ENCODE data around the gene ZNF821.
A peak's percentile ranks its signal among the peaks of the same experiment; 100 is the strongest.

Gene ZNF821

GRCh38 chr16:71904239-71904638 is 20.3 kb upstream of the ZNF821 start:
- Histone ChIP-seq H3K9ac (no peak overlapping the region), H2AFZ (no peak overlapping the region), H3K4me3 (ENCODE audit: low read depth, low read length) (no peak overlapping the region), H3K79me2 (peaks cover 77% of the 10 kb centered on the region), H3K9me3 (ENCODE audit: control insufficient read depth, low read length) (no peaks in the 10 kb centered on the region), H3K36me3 (ENCODE audit: control insufficient read depth, insufficient read depth, low read length) (no peaks in the 10 kb centered on the region), H3K27me3 (ENCODE audit: control insufficient read depth, insufficient read depth, low read length) (no peaks in the 10 kb centered on the region), H3K4me2 (ENCODE audit: low read length) (no peak overlapping the region), H3K4me1 (peaks cover 4% of the 10 kb centered on the region), H3K27ac (no peak overlapping the region)
- TF ChIP-seq, protein P1, sequence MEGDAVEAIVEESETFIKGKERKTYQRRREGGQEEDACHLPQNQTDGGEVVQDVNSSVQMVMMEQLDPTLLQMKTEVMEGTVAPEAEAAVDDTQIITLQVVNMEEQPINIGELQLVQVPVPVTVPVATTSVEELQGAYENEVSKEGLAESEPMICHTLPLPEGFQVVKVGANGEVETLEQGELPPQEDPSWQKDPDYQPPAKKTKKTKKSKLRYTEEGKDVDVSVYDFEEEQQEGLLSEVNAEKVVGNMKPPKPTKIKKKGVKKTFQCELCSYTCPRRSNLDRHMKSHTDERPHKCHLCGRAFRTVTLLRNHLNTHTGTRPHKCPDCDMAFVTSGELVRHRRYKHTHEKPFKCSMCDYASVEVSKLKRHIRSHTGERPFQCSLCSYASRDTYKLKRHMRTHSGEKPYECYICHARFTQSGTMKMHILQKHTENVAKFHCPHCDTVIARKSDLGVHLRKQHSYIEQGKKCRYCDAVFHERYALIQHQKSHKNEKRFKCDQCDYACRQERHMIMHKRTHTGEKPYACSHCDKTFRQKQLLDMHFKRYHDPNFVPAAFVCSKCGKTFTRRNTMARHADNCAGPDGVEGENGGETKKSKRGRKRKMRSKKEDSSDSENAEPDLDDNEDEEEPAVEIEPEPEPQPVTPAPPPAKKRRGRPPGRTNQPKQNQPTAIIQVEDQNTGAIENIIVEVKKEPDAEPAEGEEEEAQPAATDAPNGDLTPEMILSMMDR (IDR thresholded peaks at IDR 0.05) = no peak

DNA sequence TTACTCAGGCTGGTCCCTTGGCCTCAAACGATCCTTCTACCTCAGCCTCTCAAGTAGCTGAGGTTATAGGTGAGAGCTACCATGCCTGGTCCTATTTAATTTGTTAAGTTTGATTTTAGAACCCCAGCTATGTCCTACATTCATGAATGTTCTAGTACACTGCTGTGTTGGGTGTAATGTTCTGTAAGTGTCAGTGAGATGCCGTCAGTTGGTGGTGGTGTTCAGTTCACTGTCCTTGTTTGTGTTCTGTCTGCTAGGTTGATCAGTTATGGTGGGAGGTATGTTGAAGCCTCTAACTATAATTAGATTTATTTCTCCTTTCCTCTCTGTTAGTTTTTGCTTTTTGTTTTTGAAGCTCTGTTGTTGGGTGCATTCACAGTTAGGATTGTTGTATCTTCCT is 19.6 kb upstream of the ZNF821 start:
- no peaks in the 10 kb centered on the region for H3K9me3 ChIP-seq (ENCODE audit: control insufficient read depth, low read length)
- H3K4me1 ChIP-seq = peaks cover 4% of the 10 kb centered on the region
- peaks cover 77% of the 10 kb centered on the region for H3K79me2 ChIP-seq
- H3K4me2 ChIP-seq (ENCODE audit: low read length) = no peak overlapping the region
- no peak overlapping the region for H3K27ac ChIP-seq
- no peaks in the 10 kb centered on the region for H3K27me3 ChIP-seq (ENCODE audit: control insufficient read depth, insufficient read depth, low read length)
- TF ChIP-seq, protein P1 (IDR thresholded peaks at IDR 0.05) = no peak
- no peak overlapping the region for H3K4me3 ChIP-seq (ENCODE audit: low read depth, low read length)
- no peaks in the 10 kb centered on the region for H3K36me3 ChIP-seq (ENCODE audit: control insufficient read depth, insufficient read depth, low read length)
- no peak overlapping the region for H2AFZ ChIP-seq
- H3K9ac ChIP-seq = no peak overlapping the region

DNA sequence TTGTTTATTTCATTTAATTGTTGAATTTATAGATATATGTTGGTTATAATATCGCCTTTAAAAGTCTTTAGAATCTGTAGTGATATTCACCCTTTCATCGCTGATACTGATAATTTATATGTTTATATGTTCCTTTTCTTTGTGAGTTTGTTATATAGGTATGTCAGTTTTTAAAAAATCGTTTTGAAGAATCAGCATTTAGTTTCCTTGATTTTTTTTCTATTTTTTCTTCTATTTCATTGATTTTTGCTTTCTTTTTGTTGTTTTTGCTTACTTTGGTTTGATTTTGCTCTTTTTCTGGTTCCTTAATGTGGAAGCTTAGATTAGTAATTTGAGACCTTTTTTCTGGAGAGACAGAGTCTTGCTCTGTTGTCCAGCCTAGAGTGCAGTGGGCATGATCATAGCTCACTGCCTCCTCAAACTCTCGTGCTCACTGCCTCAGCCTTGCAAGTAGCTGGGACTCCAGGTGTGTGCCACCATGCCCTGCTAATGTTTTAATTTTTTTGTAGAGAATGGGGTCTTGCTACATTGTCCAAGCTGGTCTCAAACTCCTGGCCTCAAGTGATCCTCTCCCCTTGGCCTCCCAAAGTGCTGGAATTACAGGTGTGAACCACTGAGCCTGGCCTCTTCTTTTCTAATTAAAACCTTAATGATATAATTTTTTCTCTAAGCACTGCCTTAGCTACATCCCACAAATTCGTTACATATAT is 18.8 kb upstream of the ZNF821 start:
- H3K27me3 ChIP-seq (ENCODE audit: control insufficient read depth, insufficient read depth, low read length) = no peaks in the 10 kb centered on the region
- H3K4me3 ChIP-seq (ENCODE audit: low read depth, low read length) = no peak overlapping the region
- peaks cover 4% of the 10 kb centered on the region for H3K4me1 ChIP-seq
- no peak overlapping the region for H3K9ac ChIP-seq
- no peak overlapping the region for H3K4me2 ChIP-seq (ENCODE audit: low read length)
- H3K9me3 ChIP-seq (ENCODE audit: control insufficient read depth, low read length) = no peaks in the 10 kb centered on the region
- no peaks in the 10 kb centered on the region for H3K36me3 ChIP-seq (ENCODE audit: control insufficient read depth, insufficient read depth, low read length)
- no peak overlapping the region for H3K27ac ChIP-seq
- TF ChIP-seq, protein P1 (IDR thresholded peaks at IDR 0.05) = no peak
- peaks cover 77% of the 10 kb centered on the region for H3K79me2 ChIP-seq
- H2AFZ ChIP-seq = no peak overlapping the region

DNA sequence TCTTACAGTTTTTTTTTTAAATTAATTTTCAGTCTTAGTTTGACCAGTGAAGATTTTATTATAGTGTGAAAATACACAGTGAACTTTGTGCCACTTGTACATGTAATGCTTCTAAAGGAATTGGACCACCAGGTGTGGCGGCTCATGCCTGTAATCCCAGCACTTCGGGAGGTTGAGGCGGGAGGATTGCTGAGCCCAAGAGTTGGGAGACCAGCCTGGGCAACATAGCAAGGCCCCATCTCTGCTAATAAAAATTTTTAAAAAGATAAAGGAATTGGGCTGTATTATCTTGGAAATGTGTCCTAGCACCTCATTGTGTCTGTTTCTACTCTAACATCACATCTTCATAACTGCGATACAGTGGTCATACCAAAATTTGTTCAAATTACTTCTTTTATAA is 15.2 kb upstream of the ZNF821 start:
- Histone ChIP-seq H3K27me3 (ENCODE audit: control insufficient read depth, insufficient read depth, low read length) (no peaks in the 10 kb centered on the region), H2AFZ (no peak overlapping the region), H3K4me1 (peaks cover 4% of the 10 kb centered on the region), H3K79me2 (peaks cover 69% of the 10 kb centered on the region), H3K9me3 (ENCODE audit: control insufficient read depth, low read length) (no peaks in the 10 kb centered on the region), H3K9ac (no peak overlapping the region), H3K4me2 (ENCODE audit: low read length) (no peak overlapping the region), H3K36me3 (ENCODE audit: control insufficient read depth, insufficient read depth, low read length) (no peaks in the 10 kb centered on the region), H3K4me3 (ENCODE audit: low read depth, low read length) (no peak overlapping the region), H3K27ac (no peak overlapping the region)
- TF ChIP-seq, protein P1 (IDR thresholded peaks at IDR 0.05) = no peak

DNA sequence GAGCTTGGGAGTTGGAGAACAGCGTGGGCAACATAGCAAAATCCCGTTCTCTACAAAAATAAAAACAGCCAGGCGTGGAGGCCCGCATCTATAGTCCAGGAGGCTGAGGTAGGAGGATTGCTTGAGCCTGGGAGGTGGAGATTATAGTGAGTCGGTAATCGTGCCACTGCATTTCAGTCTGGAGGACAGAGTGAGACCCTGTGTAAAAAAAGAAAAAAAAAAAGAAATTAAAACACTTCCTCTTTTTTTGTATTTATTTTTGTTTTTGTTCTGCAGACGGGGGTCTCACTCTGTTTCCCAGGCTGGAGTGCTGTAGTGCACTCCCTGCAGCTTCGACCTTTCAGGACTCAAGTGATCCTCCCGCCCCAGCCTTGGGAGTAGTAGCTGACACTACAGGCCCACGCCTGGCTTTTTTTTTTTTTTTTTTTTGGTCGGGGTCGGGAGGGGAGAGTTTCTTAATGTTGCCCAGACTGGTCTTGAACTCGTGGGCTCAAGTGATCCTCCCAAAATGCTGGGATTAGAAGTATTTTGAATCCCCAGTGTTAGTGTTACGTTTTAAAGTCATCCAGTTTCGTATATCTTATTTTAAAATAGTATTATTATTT is 12.9 kb upstream of the ZNF821 start:
- H3K36me3 ChIP-seq (ENCODE audit: control insufficient read depth, insufficient read depth, low read length) = no peaks in the 10 kb centered on the region
- no peak overlapping the region for H3K27ac ChIP-seq

More for the DNA sequence above, 12.9 kb upstream of the ZNF821 start:
- Histone ChIP-seq H3K4me3 (ENCODE audit: low read depth, low read length) (peak overlapping the region; percentile 99), H3K9me3 (ENCODE audit: control insufficient read depth, low read length) (no peaks in the 10 kb centered on the region), H3K27me3 (ENCODE audit: control insufficient read depth, insufficient read depth, low read length) (no peaks in the 10 kb centered on the region), H2AFZ (no peak overlapping the region), H3K4me1 (peaks cover 2% of the 10 kb centered on the region), H3K9ac (no peak overlapping the region), H3K4me2 (ENCODE audit: low read length) (peak overlapping the region; percentile 90), H3K79me2 (peaks cover 48% of the 10 kb centered on the region)
- TF ChIP-seq, protein P1 (IDR thresholded peaks at IDR 0.05) = no peak

Measured in parathyroid adenoma (tissue), 2 donors.